Activated CD4-positive, alpha-beta T cell treated with anti-CD3 and anti-CD28 coated beads, Interleukin-10, Interleukin-2, amounts not matched to agents 100 ng/mL and 50 ng/mL, durations not matched to agents 16 hours and 8 hours (primary cell): ENCODE data around the gene LSM7.

Source experiments
- DNase-seq: peaks from one replicate; pipeline ENCODE4 v3.0.0-alpha.2; 2020

The LSM7 gene

GRCh38 chr19:2320049-2320448 is 8.3 kb downstream of the LSM7 start:
- no peak for DNase-seq

- no peak for DNase-seq
These were observed 8.8 kb downstream of the LSM7 start for GRCh38 chr19:2319551-2319950.

DNA sequence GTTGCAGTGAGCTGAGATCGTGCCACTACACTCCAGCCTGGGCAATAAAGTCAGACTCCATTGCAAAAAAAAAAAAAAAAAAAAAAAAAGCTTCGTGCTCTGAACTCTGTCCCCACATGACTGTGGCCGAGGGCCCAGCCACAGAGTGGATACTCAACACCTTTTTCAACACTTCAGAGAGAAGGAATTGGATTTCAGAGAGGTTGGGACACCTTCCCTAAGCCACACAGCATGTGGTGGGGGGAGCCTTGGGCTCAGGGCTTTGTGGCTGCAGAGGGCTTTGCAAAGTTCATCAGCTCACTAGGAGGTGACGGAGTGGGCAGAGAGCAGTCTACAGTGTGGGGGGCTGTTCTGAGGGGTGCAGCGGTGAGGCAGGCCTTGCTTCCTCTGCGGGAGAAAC is 9.5 kb downstream of the LSM7 start:
- DNase-seq, result no peak

DNA sequence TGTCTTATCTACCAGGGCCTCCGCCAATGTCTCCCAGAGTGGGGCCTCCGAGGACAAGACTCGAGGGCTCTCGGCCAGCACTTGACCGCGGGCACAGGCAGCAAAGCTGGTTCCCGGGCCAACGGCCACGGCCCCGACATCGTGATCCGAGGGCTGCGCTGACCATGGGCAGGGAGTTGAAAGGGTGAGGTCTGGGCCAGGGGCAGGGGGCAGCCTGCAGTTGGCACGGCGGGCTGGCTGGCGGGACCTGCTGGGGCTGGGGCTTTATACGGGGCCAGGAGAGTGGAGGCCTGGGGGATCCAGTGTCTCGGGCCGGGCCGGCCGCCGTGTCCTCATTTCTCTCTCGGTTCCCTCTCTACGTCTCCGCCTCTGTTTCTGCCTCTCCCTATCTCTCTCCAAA is 10.6 kb downstream of the LSM7 start:
- no peak for DNase-seq

DNA sequence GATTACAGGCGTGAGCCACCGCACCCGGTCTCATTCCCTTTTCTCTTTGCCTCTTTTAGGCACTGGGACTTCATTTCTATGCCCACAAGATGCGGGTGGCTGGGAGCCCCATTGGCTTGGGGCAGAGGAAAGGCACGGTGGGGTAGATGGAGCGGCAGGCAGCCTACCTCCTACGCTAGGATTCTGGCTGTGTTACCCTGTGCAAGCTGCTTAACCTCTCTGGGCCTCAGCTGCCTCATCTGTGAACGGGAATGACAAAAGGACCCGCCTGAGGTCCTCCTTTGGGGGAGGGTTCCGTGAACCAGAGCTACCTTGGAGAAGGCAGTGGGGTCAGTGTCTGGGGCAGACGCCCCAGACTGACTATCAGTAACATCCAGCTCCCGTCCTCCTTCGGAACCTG is 11.1 kb downstream of the LSM7 start:
- no peak for DNase-seq

GRCh38 chr19:2315818-2316353 is 12.5 kb downstream of the LSM7 start:
- DNase-seq, result peak; percentile 31

- no peak for DNase-seq
These were observed 13.1 kb downstream of the LSM7 start for GRCh38 chr19:2315121-2315817.

DNA sequence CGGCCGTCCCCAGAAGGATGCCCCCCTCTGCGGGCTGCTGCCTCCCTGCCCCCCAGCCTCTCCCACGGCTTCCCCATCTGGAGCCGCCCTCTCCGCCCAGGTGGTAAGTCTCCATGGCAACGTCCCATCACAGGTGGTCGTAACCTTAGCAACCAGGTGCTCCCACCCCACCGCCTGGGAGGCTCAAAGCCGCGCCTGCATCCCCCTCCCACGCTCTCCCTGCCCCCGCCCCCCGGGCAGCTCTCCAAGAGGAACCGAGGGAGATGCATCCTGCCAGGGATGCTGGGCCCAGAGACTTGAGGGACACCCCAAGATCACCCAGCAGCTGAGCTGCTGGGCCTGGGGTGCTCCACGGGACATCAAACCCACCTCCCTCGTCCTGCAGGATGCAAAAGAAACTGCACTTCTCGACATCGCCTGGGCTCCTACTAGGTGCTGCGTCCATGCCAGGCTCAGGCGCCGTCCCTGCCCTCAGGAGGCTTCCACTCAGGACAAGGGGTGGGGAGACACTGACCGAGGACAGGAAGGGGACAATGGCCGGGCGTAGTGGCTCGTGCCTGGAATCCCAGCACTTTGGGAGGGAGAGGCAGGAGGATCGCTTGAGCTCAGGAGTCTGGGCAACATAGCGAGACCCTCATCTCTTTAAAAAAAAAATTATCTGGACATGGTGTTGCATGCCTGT is 15.4 kb downstream of the LSM7 start:
- no peak for DNase-seq

DNA sequence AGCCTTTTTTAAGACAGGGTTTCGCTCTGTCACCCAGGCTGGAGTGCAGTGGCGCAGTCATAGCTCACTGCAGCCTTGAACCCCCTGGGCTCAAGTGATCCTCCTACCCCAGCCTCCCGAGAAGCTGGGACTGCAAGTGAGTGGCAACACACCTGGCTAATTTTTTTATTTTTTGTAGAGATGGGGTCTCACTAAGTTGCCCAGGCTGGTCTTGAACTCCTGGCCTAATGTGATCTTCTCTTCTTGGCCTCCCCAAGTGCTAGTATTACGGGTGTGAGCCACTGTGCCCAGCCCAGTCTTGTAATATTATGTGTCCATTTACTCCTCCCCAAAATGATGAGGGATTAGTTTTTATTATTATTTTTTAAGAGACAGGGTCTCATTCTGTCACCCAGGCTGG is 17.3 kb downstream of the LSM7 start:
- DNase-seq, result no peak

DNA sequence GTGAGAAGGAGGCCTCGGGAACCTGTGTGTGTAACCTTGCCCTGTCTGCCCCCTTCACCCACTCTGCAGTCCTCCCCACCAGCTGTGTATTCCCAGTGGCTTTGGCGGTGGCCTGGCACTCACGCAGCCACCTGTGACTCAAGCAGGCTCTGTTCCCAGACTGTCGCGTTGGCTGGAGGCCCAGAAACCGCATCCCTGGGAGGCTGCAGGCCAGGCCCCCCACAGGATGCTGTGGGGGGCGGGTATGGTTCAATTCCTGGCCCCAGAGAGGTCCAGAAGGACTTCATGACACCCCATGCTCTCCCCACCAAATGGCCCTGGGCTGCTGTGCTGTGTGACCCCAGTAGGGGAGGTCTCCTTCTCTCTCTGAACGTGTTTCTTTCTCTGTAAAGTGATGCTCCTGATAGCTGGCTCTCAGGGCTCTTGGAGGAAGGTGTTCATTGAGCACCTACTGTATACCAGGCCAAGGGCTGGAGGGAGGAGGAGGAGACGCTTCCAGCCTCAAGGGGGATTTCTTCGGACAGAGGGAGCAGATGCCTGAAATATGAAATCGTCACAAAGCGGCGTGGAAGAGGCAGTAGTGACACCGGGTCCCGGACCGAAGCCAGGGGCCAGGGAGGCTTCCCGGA is 18.5 kb downstream of the LSM7 start:
- DNase-seq, result no peak

- DNase-seq, result no peak
These were observed 20.3 kb downstream of the LSM7 start, which contains the start of gene LINGO3 for GRCh38 chr19:2308114-2308556. TSS of gene LINGO3 (minus strand) at chr19:2308154. CDS start at chr19:2291776, 16,378 bp downstream.

- DNase-seq, result no peak
These were observed 20.8 kb downstream of the LSM7 start for GRCh38 chr19:2307518-2308012.

- no peak for DNase-seq
These were observed 21.4 kb downstream of the LSM7 start for GRCh38 chr19:2306971-2307370.

DNA sequence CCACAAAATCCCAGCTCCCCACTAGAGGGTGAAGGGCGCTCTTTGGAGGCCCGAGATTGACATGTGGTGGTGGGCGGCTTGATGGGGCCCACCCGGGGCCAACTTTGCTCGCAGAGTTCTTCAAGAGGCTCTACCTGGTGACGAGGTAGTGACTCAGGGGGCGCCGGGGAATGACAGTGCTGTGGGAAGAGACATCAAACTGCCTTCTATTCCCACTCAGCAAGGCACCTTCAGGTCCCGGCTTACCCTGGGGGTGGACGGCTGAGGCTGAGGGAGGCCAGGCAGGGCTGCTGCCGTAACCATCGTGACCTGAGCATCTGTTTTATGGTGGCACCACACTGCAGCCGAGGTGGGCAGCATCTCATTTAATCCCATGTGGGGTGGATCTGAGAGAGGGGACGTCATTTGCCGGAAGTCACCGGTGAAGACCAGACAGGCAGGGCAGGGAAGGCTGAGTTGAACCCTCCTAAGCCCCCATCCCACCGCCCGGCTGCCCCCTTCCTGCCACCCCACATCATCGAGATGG is 22.0 kb downstream of the LSM7 start:
- DNase-seq, result no peak

DNA sequence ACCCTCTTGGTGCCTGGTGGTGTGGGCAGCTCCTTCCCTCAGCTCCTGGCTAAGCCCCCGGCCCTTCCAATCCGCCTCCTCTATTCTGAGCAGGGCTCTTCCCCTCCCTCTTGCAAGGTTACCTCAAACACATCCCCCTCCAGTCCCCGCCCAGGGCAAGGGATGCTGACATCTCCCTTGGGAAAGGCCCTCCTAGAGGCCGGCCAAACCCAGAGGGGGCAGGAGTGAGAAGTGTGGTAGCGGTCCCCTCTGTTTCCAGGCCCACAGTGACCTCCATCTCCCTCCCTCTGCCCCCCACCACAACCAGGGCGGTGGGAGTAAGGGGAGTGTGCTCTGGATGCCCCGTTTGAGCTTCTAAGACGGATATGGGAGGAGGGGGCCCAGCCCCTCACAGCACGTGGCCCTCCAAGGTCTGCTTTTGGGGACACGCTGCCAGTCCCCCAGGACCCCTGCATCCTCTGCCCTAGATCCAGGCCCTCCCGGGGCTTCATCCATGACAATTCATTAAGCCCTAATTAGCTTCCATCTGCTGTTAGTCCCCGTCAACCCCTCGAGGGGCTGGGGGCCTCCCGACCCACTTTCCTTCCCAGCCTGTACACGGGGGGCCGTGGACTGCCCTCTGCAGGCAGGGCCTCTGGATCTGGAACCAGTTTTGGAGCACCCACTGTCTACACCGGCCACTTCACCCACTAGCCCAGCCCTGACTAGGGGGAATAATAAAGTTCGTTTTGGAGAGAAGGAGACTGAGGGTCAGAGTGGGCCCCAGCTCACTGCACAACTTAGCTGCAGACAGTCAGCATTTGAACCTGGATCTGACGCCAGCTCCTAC is 22.7 kb downstream of the LSM7 start:
- DNase-seq, result no peak

- DNase-seq, result no peak
These were observed 25.1 kb downstream of the LSM7 start for GRCh38 chr19:2303211-2303798.

- DNase-seq, result no peak
These were observed 25.8 kb downstream of the LSM7 start for GRCh38 chr19:2302319-2303210.

DNA sequence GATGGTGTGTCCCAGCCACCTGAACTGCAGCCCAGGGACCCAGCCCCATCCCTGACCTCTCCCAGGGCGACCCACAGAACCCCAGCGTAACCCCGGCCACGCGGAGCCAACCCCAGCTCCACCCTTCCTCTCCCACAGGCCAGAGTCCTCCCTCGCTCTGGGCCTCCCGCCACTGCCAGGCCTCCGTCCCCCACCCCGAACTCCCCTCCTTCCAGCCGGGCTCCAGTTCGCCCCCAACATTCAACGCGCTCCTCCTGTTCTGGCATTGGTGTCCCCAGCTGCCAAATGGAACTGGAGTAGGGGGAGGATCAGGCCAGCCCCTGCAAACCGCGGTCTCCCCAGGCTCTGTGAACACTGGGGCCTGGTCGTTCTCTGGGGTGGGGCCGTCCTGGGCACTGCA is 27.9 kb downstream of the LSM7 start:
- DNase-seq, result no peak

DNA sequence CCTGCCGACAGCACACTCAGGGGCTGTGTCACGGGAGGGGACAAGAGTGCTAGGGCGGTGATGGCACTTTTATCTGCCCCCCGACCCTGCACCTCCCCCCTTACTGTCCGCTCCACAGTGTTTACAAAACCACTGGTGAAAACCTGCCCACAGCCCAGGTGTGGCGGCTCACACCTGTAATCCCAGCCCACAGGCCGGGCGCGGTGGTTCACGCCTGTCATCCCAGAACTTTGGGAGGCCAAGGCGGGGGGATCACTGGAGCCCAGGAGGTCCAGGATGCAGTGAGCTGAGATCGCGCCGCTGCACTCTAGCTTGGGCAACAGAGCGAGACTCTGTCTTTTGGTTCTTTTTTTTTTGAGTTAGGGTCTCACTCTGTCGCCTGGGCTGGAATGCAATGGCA is 32.2 kb downstream of the LSM7 start:
- DNase-seq, result no peak

DNA sequence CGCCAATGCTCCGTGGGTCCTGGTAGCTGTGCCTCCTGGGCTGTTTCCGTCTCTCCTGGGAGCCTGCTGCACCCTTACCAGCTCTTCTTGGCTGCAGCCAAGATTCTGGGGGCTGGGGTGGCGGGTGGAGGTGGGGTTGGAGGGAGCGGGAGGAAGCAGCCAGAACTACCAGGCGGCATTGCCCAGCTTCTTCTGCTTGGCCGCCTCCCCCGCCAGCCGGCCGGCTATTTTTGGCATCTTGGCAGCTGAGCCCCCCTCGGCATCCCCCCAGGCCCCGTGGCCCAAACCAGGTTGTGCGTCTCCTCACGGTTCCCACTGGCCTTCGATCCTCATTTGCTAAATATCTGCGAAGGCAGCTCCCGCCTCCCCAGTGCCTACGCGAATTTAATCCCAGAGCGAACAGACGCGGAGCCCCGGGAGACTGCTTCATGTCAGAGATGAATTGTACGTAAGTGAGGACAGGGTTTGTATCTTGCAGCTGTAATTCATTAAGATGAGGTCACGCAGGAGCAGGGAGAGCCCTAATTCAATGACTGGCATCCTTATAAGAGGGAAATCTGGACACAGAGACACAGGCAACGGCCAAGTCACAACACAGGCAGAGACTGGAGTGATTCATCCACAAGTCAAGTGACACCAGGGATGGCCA is 33.6 kb downstream of the LSM7 start:
- DNase-seq, result no peak
